Skeletal muscle satellite cell (primary cell): ENCODE results near the gene PRKCZ. TPM values are rescaled to one million over a fixed set of nuclear protein-coding genes. Genes with fewer than 3 reads are reported as not detected.
A peak's percentile ranks its signal among the peaks of the same experiment; 100 is the strongest.

Experiments used
- H3K27me3 ChIP-seq: 2 replicates; pipeline ENCODE4 v1.7.0; 2013; ENCODE audit warnings: low read length; ENCODE audit not compliant: control insufficient read depth, insufficient read depth
- H3K36me3 ChIP-seq: 2 replicates; pipeline ENCODE4 v1.7.0; 2013; ENCODE audit warnings: mild to moderate bottlenecking, control low read depth, low read length; ENCODE audit not compliant: insufficient read depth
- H3K4me1 ChIP-seq: 2 replicates; pipeline ENCODE4 v1.7.0; 2013; ENCODE audit warnings: low read length; ENCODE audit not compliant: control insufficient read depth, insufficient read depth
- H3K4me2 ChIP-seq: 2 replicates; pipeline ENCODE4 v1.7.0; 2013; ENCODE audit warnings: mild to moderate bottlenecking, low read length
- H3K4me3 ChIP-seq: 2 replicates; pipeline ENCODE4 v1.7.0; 2013; ENCODE audit warnings: low read length
- H3K9ac ChIP-seq: 2 replicates; pipeline ENCODE4 v1.7.0; 2013; ENCODE audit warnings: mild to moderate bottlenecking, low read depth, low read length, moderate library complexity
- H3K9me3 ChIP-seq: replicated peaks from 2 replicates; pipeline ENCODE4 v1.7.0; 2013; ENCODE audit warnings: mild to moderate bottlenecking, control low read depth, low read length
- total RNA-seq: library from RNA; depleted of rRNA; stranded (reverse); fragments of >200 nt; gene quantifications from 2 replicates; pipeline ENCODE4 v1.2.3, GENCODE V29; 2012; rRNA removed

Gene PRKCZ
- total RNA-seq, result 2.2 and 2.5 TPM in 2 replicates

DNA sequence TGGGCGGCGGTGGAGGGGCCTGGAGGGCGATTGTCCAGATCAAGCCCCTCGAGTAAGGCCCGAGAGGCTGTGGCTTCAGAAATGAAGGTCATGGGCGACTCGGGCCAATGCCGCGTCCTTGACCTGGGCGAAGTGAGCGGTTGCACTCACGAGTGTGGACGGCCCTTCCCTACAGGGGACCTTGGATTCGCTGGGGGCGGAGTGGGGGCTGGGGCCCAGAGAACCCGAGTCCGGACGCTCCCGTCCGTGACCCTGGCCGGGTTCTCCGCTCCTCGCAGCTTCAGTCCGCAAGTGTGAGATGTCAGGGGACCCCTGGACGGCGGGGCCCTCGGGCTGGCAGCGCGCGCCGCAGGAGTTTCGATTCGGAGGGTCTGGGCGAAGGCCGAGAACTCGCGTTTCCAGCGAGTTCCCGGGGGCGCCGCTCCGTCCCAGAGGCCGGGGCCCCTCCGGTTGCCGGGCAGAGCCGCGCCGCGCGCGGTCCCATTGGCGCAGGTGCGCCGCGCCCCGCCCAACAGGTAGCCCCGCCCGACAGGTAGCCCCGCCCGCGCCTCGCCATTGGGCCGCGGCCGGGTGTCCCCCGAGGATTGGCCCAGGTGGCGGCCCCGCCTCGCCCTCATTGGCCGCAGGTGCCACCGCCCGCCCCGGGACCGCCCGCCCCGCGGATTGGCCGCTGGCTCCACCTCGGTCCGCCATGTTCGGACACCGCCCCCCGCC is at the start of gene PRKCZ:
Gene PRKCZ, plus strand, starts transcription at position 694 of the 714 bp plus-strand sequence. CDS start 220 bp downstream, outside the sequence.
- Histone ChIP-seq H3K9me3 (no peaks in the 10 kb centered on the region), H3K9ac (no peak within 1 kb of the TSS), H3K4me1 (no peaks in the 10 kb centered on the region), H3K4me3 (no peak within 1 kb of the TSS), H3K27me3 (peaks cover 62% of the 10 kb centered on the region), H3K4me2 (peak within 1 kb of the TSS; percentile 41), H3K36me3 (no peaks in the 10 kb centered on the region)

DNA sequence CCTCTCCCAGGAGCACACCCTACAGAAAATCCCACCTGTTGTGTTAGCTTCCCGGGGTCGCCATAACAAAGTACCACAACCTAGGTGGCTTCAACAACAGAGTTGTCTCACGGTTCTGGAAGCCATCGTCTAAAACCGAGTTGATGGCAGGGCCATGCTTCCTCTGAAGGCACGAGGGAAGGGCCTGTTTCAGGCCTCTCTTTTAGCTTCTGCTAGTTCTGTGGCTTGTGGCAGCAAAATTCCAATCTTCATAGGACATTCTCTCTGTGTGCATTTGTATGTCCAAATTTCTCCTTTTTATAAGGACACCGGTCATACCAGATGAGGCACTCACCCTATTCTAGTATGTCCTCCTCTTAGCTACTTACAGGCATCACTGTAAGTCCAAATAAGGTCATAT is 49.8 kb upstream of the PRKCZ start:
- Histone ChIP-seq H3K9me3 (no peaks in the 10 kb centered on the region), H3K4me3 (no peak overlapping the region), H3K4me1 (no peaks in the 10 kb centered on the region), H3K4me2 (no peak overlapping the region), H3K27me3 (peaks cover 59% of the 10 kb centered on the region), H3K9ac (no peak overlapping the region), H3K36me3 (no peaks in the 10 kb centered on the region)

DNA sequence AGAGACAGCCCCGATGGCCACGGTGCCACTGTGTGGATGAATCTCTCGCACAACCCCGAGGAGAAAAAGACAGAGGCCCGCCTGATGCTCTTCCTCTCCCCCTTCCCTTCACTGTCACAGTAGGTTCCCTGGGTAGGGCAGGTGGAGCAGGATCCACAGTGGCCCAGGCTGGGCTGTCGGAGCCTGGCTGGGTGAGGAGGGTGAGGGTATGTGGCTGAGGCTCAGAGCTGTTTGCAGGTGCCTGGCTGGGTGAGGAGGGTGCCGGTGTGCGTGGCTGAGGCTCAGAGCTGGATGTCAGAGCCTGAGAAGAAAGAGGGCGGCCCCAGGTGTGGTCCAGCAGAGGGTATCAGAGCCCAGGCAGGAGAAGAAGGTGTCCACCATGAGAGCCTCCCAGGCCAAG is 49.4 kb upstream of the PRKCZ start:
- Histone ChIP-seq H3K4me3 (no peak overlapping the region), H3K9me3 (no peaks in the 10 kb centered on the region), H3K4me1 (no peaks in the 10 kb centered on the region), H3K4me2 (no peak overlapping the region), H3K36me3 (no peaks in the 10 kb centered on the region), H3K27me3 (peaks cover 60% of the 10 kb centered on the region), H3K9ac (no peak overlapping the region)

DNA sequence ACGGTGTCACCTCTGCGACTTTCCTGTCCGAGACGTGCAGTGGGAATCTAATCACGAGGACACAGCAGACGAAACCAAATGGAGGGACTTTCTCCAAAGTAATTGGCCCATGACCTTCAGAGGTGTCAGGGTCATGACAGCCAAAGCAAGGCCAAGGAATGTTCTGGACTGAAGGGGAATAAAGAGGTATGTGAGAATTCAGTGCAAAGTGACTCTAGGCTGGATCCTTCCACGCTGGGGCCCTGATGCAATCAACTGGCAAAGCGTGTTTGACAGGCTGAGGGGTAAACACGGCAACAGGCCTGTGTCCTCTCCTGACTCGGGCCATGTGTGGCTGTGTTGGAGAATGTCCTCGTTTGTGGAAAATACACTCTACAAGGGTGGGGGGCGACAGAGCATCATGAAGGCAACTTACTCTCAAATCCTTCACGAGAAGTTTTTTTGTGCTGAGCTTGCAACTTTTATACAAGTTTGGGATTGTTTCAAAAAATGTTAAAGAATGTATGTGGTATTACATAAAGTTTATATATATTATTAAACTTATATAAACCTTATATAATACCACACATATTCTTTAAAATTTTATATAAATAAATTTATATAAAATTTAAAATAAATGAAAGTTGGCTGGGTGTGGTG is 48.3 kb upstream of the PRKCZ start:
- no peaks in the 10 kb centered on the region for H3K4me1 ChIP-seq
- H3K27me3 ChIP-seq, result peaks cover 57% of the 10 kb centered on the region
- H3K9ac ChIP-seq, result no peak overlapping the region
- no peaks in the 10 kb centered on the region for H3K9me3 ChIP-seq
- no peaks in the 10 kb centered on the region for H3K36me3 ChIP-seq
- no peak overlapping the region for H3K4me3 ChIP-seq
- H3K4me2 ChIP-seq, result no peak overlapping the region

DNA sequence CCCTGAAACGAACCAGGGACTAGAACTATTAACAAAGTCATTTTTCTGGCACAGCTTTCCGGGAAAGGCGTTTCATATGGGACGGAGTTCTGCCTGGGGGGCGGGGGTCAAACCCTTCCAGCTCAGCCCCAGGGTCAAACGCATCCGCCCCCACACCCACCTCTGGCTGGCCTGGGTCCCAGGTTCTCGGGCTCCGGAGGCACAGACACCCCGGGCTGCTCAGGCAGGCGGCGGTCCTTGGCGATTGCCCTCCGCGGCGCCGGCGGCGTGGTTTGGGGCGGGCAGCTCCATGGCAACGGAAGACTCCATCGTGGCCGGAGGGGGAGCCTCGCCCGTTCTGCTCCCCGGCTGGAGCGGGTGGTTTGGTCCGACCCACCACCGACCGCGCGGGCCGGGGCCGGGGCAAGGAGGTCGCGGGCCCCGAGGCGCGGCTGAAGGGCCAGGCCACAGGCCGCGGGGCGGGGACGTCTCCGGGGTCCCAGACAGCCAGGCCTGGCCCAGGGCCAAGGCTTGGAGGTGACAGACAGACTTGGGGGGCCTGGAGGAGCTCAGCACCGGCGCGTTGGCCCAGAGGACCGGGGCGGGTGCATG is 46.6 kb upstream of the PRKCZ start, which contains the start of gene CFAP74:
Gene CFAP74, minus strand, starts transcription at position 246 of the 591 bp plus-strand sequence. CDS start 12,830 bp downstream, outside the sequence.
- Histone ChIP-seq H3K4me2 (peak within 1 kb of the TSS; percentile 65), H3K9me3 (no peaks in the 10 kb centered on the region), H3K4me1 (no peaks in the 10 kb centered on the region), H3K9ac (no peak within 1 kb of the TSS), H3K36me3 (no peaks in the 10 kb centered on the region), H3K27me3 (peaks cover 53% of the 10 kb centered on the region), H3K4me3 (no peak within 1 kb of the TSS)

DNA sequence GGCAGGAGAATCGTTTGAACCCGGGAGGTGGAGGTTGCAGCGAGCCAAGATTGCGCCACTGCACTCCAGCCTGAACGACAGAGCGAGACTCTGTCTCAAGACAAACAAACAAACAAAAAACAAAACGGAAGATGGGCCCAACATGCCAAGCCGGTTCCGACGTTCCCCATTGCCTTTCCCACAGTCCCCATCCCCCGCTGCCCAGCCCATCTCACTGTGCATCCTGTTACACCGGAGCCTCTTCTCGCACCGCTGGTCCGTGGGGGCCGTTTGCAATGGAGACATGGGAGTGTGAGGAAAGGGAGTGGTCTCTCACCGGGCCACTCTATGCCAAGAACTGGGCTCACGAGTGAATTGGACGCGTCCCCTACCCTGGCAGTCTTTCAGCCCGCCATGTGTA is 45.4 kb upstream of the PRKCZ start:
- no peaks in the 10 kb centered on the region for H3K4me1 ChIP-seq
- peaks cover 58% of the 10 kb centered on the region for H3K27me3 ChIP-seq
- no peaks in the 10 kb centered on the region for H3K36me3 ChIP-seq
- no peak overlapping the region for H3K4me3 ChIP-seq
- H3K4me2 ChIP-seq, result no peak overlapping the region
- no peaks in the 10 kb centered on the region for H3K9me3 ChIP-seq
- H3K9ac ChIP-seq, result no peak overlapping the region

DNA sequence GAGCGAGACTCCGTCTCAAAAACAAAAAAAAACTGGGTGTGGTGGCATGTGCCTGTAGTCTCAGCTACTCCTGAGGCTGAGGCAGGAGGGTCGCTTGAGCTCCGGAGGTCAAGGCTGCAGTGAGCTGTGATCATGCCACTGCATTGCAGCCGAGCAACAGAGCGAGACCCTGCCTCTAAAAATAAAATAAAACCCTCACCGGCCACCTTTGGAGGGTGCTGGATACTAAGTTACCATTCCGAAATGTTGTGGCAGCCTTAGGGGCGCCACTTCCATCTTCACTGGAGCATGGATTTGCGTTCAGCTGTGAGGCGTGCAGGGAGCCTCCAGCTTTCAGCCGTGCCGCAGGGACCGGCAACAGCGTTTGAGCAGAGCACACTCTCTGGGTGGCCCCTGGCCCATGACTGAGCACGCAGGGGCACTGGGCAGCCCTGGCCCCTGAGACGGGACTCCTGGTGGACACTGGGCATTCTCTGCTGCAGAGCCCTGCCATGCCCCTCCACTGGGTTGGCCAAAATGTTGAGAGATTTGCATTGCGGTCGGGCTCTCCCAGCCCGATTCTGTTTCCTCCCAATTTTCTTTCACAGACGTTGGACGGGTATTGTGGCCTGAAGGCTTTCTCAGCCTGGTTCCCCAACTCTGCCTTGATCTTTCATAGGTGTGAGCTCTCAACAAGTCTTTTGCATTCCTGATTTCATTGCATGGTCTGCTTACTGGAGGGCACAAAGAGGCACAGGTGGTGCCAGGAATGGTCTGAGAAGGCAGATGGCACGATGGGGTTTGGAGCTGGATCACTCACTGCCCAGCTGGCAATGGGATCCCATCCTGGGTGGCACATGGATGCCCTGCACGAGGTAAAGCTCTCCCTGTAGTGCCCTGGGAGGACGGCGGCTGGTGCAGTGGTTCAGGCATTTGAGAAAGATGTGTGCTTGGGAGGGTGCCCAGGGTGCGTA is 40.8 kb upstream of the PRKCZ start:
- no peak overlapping the region for H3K9ac ChIP-seq
- no peaks in the 10 kb centered on the region for H3K36me3 ChIP-seq
- no peaks in the 10 kb centered on the region for H3K9me3 ChIP-seq
- no peaks in the 10 kb centered on the region for H3K4me1 ChIP-seq
- no peak overlapping the region for H3K4me3 ChIP-seq
- H3K27me3 ChIP-seq, result peaks cover 51% of the 10 kb centered on the region
- H3K4me2 ChIP-seq, result no peak overlapping the region

DNA sequence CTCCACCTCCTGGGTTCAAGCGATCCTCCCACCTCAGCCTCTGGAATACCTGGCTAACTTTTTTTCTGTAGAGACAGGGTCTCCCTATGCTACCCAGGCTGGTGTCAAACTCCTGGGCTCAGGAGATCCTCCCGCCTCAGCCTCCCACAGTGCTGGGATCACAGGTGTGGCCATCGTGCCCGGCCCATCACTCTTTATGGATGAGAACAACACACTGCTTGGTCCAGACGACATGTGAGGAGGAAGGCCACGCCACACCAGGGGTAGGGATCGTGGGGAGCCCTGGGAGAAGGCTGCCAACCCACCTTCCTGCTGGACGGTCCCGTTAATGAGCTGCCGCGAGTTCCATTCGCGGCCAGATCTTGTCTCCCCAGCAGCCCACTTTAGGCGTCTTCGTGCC is 36.0 kb upstream of the PRKCZ start:
- no peak overlapping the region for H3K4me3 ChIP-seq
- H3K4me2 ChIP-seq, result no peak overlapping the region
- H3K9ac ChIP-seq, result no peak overlapping the region
- H3K4me1 ChIP-seq, result no peaks in the 10 kb centered on the region
- no peaks in the 10 kb centered on the region for H3K9me3 ChIP-seq
- H3K36me3 ChIP-seq, result no peaks in the 10 kb centered on the region
- H3K27me3 ChIP-seq, result peaks cover 77% of the 10 kb centered on the region

DNA sequence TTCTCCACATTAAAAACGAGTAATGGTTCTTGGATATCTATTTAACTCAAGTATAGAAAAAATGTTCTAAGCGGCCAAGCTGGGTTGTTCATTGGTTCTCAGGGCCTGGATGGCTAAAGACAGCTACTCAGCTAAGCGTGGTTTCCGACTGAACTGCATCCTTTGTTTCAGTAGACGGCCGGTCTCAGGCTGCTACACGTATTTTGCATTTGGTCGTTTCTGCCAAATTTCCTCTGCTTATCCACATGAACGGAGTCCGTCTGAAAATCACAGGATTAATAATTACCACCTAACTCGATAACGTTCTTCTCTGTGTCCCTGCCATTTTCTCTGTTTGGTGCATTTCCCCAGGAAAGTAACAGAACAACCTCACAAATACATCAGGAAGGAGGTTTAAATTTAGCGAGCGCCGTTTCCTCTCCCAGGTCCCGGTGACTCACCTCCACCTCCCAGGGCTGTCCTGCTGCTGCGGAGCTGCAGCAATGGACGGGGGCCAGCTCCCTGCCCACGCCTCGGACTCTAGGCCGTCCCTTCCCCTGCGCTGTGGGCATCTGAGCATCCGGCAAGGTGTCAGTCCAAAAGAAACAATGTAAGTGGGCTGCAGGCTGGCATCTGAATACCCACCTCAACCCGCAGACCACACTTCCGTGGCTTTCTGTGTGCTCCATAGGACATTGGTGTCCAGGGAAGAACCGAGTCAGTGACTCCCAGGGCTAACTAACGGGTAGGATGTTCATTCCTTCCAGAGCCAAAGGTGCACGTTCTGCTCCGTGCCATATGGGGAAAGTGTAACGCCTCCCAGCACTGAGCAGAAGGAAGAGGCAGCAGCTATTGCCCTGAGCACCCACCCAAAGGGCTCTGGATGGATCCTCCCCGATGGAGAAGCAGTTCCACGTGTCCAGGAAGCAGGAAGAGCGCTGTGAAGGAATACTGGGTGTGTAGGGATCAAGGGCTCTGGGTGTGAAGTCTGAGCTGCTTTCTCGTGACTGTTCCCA is 35.2 kb upstream of the PRKCZ start:
- no peaks in the 10 kb centered on the region for H3K4me1 ChIP-seq
- no peak overlapping the region for H3K4me3 ChIP-seq
- peaks cover 75% of the 10 kb centered on the region for H3K27me3 ChIP-seq
- no peak overlapping the region for H3K4me2 ChIP-seq
- H3K9me3 ChIP-seq, result no peaks in the 10 kb centered on the region
- no peaks in the 10 kb centered on the region for H3K36me3 ChIP-seq
- H3K9ac ChIP-seq, result no peak overlapping the region

DNA sequence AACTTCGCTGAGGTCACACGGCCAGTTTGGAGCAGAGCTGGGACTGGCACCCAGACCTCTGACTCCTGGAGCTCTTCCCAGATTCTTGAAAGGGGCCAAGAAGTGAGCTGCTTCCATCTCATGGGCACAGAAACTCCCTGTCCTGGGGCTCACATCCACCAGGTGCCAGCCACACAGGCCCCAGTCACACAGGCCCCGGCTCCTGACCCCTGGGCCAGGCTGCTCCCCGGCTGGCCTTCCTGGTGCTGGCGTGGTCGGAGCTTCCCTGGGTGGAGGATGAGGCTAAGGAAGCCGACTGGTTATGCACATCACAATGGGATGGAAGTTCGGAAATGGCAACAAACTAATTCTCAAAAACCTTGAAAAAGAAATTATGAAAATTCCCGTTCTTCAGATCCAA is 34.1 kb upstream of the PRKCZ start:
- H3K4me2 ChIP-seq, result no peak overlapping the region
- no peaks in the 10 kb centered on the region for H3K36me3 ChIP-seq
- no peaks in the 10 kb centered on the region for H3K4me1 ChIP-seq
- peaks cover 77% of the 10 kb centered on the region for H3K27me3 ChIP-seq
- H3K9ac ChIP-seq, result no peak overlapping the region
- H3K4me3 ChIP-seq, result no peak overlapping the region
- H3K9me3 ChIP-seq, result no peaks in the 10 kb centered on the region
